ENCODE measurements around the gene SETDB2. TPM values are rescaled to one million over a fixed set of nuclear protein-coding genes. Genes with fewer than 3 reads are reported as not detected.

Gene SETDB2
- total RNA-seq, 2 experiments from 2014 or later = 11.3 to 11.5 TPM

DNA sequence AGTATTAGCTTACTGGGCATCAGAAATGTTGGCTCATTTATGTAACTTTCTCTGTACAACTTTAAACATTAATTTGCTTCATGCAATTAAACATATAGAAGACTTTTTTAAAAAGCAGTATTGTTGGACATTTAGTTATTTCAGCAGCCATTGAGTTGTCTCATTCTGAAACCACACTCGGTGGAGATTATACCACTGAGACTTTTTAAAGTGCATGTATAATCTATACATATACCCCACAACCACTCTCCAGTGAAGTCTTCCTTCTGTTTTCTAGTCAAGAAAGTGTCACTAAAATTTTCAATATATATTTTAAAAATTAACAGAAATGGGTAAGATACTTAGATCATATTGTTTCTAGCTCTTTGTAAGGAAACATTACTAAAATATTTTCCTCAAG is 15.5 kb downstream of the SETDB2 start:
- TF ChIP-seq, protein P1, sequence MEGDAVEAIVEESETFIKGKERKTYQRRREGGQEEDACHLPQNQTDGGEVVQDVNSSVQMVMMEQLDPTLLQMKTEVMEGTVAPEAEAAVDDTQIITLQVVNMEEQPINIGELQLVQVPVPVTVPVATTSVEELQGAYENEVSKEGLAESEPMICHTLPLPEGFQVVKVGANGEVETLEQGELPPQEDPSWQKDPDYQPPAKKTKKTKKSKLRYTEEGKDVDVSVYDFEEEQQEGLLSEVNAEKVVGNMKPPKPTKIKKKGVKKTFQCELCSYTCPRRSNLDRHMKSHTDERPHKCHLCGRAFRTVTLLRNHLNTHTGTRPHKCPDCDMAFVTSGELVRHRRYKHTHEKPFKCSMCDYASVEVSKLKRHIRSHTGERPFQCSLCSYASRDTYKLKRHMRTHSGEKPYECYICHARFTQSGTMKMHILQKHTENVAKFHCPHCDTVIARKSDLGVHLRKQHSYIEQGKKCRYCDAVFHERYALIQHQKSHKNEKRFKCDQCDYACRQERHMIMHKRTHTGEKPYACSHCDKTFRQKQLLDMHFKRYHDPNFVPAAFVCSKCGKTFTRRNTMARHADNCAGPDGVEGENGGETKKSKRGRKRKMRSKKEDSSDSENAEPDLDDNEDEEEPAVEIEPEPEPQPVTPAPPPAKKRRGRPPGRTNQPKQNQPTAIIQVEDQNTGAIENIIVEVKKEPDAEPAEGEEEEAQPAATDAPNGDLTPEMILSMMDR (IDR thresholded peaks at IDR 0.05) = no peak
- Mint-ChIP-seq H3K4me1 (ENCODE audit: low read depth) (peaks cover 10% of the 10 kb centered on the region), H3K9me3 (peaks cover 8% of the 10 kb centered on the region), H3K36me3 (ENCODE audit: low read depth) (peaks cover 39% of the 10 kb centered on the region), H3K27me3 (no peaks in the 10 kb centered on the region), H3K27ac (no peak overlapping the region), H3K4me3 (no peak overlapping the region)
- no peak for ATAC-seq
- POLR2A ChIA-PET = interaction anchor here (0.6 kb wide), 1 partner anchor 211 kb away, joined by 3 read pairs; no protein-coding TSS in a partner anchor
- DNase-seq = no peak
- intact Hi-C loops (cut with micrococcal nuclease) = no loop called here
- CTCF ChIA-PET = interaction anchor here (1.2 to 1.4 kb wide), 2 partner anchors 15 to 24 kb away, joined by 3 to 6 read pairs; no protein-coding TSS in a partner anchor

DNA sequence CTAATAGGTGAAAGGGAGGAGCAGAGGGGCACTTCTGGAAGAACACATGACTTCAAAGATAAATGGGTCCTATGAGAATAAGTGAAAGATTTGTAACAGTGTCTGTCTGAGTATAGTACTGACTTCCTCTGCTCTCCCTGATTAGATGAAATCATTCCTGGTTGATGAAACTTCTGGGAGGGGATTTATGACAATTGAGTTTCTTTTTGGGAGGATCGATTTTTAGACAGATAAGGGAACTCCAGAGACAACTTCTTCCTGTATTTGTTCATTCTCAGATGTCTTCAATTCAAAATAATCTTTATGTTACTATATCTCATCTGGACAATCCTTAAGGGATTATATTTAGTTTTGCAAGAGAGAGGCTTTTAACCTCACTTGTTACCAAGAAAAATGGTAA is 20.0 kb downstream of the SETDB2 start:
- DNase-seq (no peak), ATAC-seq (no peak)
- Mint-ChIP-seq H3K9me3 (peaks cover 8% of the 10 kb centered on the region), H3K27me3 (no peaks in the 10 kb centered on the region), H3K4me3 (no peak overlapping the region), H3K27ac (no peak overlapping the region), H3K36me3 (ENCODE audit: low read depth) (peaks cover 48% of the 10 kb centered on the region), H3K4me1 (ENCODE audit: low read depth) (peaks cover 3% of the 10 kb centered on the region)
- TF ChIP-seq, protein P1 (IDR thresholded peaks at IDR 0.05) = no peak
- ChIA-PET POLR2A (no interaction called here), CTCF (no interaction called here)
- intact Hi-C loops (cut with micrococcal nuclease) = no loop called here

DNA sequence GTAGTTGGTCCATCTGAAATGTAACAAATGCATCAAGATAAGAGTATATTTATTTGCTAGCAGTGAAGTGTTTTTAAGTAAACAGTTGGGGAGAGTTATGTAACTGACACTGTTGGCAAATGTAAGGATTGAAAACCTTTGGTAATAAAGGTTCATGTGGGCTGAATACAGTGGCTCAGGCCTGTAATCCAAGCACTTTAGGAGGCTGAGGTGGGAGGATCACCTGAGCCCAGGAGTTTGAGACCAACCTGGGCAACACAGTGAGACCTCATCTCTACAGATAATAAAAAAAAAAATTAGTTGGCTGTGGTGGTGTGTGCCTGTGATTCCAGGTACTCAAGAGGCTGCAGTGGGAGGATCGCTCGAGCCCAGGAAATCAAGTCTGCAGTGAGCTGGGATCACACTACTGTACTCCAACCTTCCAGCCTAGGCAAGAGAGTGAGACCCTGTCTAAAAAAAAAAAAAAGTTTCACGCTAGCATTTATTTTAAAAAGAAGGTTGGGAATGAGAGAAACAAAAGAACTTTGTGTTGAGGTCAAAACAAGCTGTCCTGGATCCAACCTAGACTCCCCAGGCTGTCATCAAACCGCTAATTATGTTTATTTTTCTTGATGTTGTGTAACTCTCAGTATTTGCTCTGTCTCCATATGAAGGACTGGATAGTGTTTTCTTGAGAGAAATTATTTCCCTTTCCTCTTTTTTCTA is 20.7 kb downstream of the SETDB2 start:
- intact Hi-C loops (cut with micrococcal nuclease) = no loop called here
- Mint-ChIP-seq H3K9me3 (peaks cover 8% of the 10 kb centered on the region), H3K4me3 (no peak overlapping the region), H3K36me3 (ENCODE audit: low read depth) (peaks cover 51% of the 10 kb centered on the region), H3K4me1 (ENCODE audit: low read depth) (no peaks in the 10 kb centered on the region), H3K27me3 (no peaks in the 10 kb centered on the region), H3K27ac (no peak overlapping the region)
- ChIA-PET POLR2A (no interaction called here), CTCF (no interaction called here)
- no peak for DNase-seq
- TF ChIP-seq, protein P1 (IDR thresholded peaks at IDR 0.05) = no peak
- ATAC-seq = no peak

DNA sequence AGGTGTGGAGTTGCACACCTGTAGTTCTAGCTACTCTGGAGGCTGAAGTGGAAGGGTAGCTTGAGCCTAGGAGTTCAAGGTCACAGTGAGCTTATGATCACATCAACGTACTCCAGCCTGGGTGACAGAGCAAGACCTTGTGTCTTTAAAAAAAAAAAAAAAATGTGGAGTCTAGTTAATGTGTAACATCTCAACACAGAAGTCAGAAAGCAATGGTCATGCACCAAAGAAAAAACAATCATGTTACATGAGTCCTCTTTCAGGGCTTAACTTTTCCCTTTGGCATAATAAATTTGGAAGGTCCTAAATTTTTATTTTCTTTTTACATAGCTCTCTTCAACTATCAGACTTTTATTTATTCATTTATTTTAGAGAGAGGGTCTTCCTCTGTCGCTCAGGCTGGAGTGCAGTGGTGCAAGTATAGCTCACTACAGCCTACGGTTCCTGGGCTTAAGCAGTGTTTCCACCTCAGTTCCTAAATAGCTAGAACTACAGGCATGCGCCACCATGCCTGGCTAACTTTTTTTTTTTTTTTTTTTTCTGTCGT is 22.3 kb downstream of the SETDB2 start:
- H3K4me1 Mint-ChIP-seq (ENCODE audit: low read depth) = no peaks in the 10 kb centered on the region
- peaks cover 8% of the 10 kb centered on the region for H3K9me3 Mint-ChIP-seq
- no peak overlapping the region for H3K4me3 Mint-ChIP-seq
- TF ChIP-seq, protein P1 (IDR thresholded peaks at IDR 0.05) = no peak
- ATAC-seq (no peak), DNase-seq (no peak)
- no peaks in the 10 kb centered on the region for H3K27me3 Mint-ChIP-seq
- no peak overlapping the region for H3K27ac Mint-ChIP-seq
- intact Hi-C loops (cut with micrococcal nuclease) = no loop called here
- ChIA-PET CTCF (no interaction called here), POLR2A (no interaction called here)
- peaks cover 46% of the 10 kb centered on the region for H3K36me3 Mint-ChIP-seq (ENCODE audit: low read depth)

DNA sequence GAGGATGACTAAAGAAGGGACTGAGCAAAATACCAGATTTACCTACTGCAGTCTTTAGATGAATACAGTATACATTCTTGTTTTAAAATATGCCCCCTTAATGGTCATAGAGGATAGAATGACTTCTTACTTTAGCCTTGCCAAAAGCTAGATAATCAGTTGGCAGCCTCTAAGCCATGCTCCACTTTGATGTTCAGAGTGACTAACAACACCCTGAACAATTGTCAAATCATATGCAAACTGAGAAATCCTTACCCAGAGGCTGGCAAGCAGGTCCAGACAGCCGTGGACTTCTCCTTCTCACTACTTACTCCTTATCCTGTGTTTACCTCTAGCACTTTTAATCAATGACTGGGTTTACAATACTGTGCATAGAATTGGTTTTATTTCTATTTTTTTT is 28.1 kb downstream of the SETDB2 start:
- Mint-ChIP-seq H3K4me3 (no peak overlapping the region), H3K27me3 (no peaks in the 10 kb centered on the region), H3K36me3 (ENCODE audit: low read depth) (peaks cover 16% of the 10 kb centered on the region), H3K27ac (no peak overlapping the region), H3K4me1 (ENCODE audit: low read depth) (no peaks in the 10 kb centered on the region), H3K9me3 (no peaks in the 10 kb centered on the region)
- POLR2A ChIA-PET = no interaction called here
- CTCF ChIA-PET = interaction anchor here (1.4 kb wide), 1 partner anchor 136 kb away, joined by 3 read pairs; no protein-coding TSS in a partner anchor
- intact Hi-C loops (cut with micrococcal nuclease) = no loop called here
- ATAC-seq (no peak), DNase-seq (no peak)
- TF ChIP-seq, protein P1 (IDR thresholded peaks at IDR 0.05) = no peak
